Pancreas (tissue), 10 donors: ENCODE measurements around the gene PYY. TPM values are rescaled to one million over a fixed set of nuclear protein-coding genes. Genes with fewer than 3 reads are reported as not detected.

Source experiments
- ATAC-seq, 4 donors: fragments of 200-7000 bp; cut with Tn5 transposase; one replicate each; pipeline versions ENCODE4 v1.8.0 to v1.9.1; 2020; ENCODE audit warnings: mild to moderate bottlenecking in 4 of 4, moderate library complexity in 4 of 4
- DNase-seq, 6 donors: peaks; one replicate each; pipeline ENCODE4 v3.0.0-alpha.2; 2020
- FAIRE-seq: peaks from 2 replicates; lab custom pipeline; 2012; peaks lifted over from hg19 to GRCh38; lab: Jason Lieb, UNC
- H3K27ac ChIP-seq, 4 donors: fragments of 200-600 bp; sonication (generic); 1 replicate in 3 of 4; 2 replicates in 1 of 4; pipeline versions ENCODE4 v1.5.0 to v1.8.0; 2020
- H3K27me3 ChIP-seq, 4 donors: fragments of 200-600 bp; one replicate each; pipeline ENCODE4 v1.8.0; 2021
- H3K36me3 ChIP-seq, 3 donors: fragments of 200-600 bp; sonication (generic) in 1 of 3; one replicate each; pipeline versions ENCODE4 v1.5.0 to v1.8.0; 2020 to 2021
- H3K4me1 ChIP-seq, 3 donors: fragments of 200-600 bp; one replicate each; pipeline ENCODE4 v1.8.0; 2021
- H3K4me3 ChIP-seq, 4 donors: fragments of 200-600 bp; sonication (generic) in 2 of 4; one replicate each; pipeline versions ENCODE4 v1.5.0 to v1.8.0; 2020 to 2021
- H3K9me3 ChIP-seq, 4 donors: fragments of 200-600 bp; one replicate each; pipeline ENCODE4 v1.8.0; 2021
- CTCF ChIP-seq, 4 donors: fragments of 200-600 bp; sonication (generic) in 3 of 4; IDR thresholded peaks; one replicate each; pipeline versions ENCODE4 v1.5.0 to v1.8.0; 2021; ENCODE audit warnings: antibody characterized with exemption in 4 of 4
- WGBS, 2 donors: extraction: QIAGEN DNeasy Blood & Tissue Kit; methylation state at CpG; one replicate each; pipeline ENCODE4 v1.1.7; 2013; 5-methylcytosine and 5-hydroxymethylcytosine counted together
- intact Hi-C, 3 donors: fragments of 100-400 bp; cut with DNase I; formaldehyde crosslinking; loops; one replicate each; pipeline versions ENCODE4 v1.11.1 to v1.14.2; 2022
- polyA plus RNA-seq, 2 donors: library from polyadenylated mRNA; stranded (reverse); fragments of 200-250 nt; gene quantifications; one replicate each; pipeline ENCODE4 v1.2.3, GENCODE V29; 2013
- total RNA-seq, 6 donors: library from RNA; stranded (reverse); fragmentation: NEBNext Ultra II Directional in 4 of 6; extraction: Animal tissue kit (Norgen Biotek cat#: 25700) in 4 of 6; gene quantifications; one replicate each; pipeline versions ENCODE4 v1.2.1 to v1.2.4, GENCODE V29; 2021 to 2023
- donor health status: healthy with polysubstance abuse.
- donor health status: DM: no; HTN: no; CAD: no; lungs with moderate emphysema.
- donor health status: DM: no; HTN: no; CAD: no.
- donor health status: control.
- donor health status: control.
- donor health status: Bipolar disorder and iron deficiency.
- donor health status: DM: yes; HTN: yes; CAD: no.
- donor health status: DM: no; HTN: no; CAD: no.
- donor health status: DM: no; HTN: no; CAD: no.
- donor health status: DM: yes; HTN: yes; CAD: no.

The PYY gene
- total and polyA plus RNA-seq, 8 donors = 0.35 to 1.1 (median 0.57) TPM; not detected in 4

DNA sequence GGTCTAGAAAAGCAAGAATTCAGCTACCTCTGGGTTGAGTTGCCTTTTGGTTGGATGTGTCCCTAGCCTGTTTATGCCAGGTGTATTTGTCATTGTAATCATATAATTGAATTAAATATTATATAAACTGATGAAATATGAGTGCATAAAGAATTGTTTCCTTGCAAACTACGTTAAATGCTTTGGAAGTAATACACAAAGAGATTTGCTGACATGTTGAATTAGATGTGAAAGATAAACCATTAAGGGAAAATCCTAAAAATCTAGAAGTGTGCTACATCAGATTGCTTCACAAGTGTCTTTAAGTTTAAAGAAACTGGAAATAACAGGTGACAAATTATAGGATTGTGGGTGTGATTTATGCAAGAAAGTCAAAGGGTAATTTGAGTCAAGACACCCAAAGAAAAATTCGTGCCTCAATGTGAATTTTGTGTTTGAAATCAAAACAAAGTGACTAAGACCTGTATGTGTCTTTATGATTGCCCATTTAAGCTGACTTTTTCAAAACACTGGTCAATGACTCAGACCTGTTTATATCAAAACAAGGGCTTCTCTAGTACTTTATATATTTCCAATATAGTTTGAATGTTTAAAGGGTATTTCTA, 5.1 kb upstream of the PYY start:
- no peak for TF ChIP-seq CTCF (IDR thresholded peaks at IDR 0.05)
- intact Hi-C loops = no loop called here
- Histone ChIP-seq H3K27me3 (no peaks in the 10 kb centered on the region), H3K27ac (no peak overlapping the region), H3K4me1 (no peaks in the 10 kb centered on the region), H3K9me3 (no peaks in the 10 kb centered on the region), H3K4me3 (no peak overlapping the region), H3K36me3 (no peaks in the 10 kb centered on the region)
- 55 to 59% methylated on average over 2 of the region's 2 CpGs for WGBS, 2 donors
- ATAC-seq (no peak), FAIRE-seq (no peak), DNase-seq (no peak)

DNA sequence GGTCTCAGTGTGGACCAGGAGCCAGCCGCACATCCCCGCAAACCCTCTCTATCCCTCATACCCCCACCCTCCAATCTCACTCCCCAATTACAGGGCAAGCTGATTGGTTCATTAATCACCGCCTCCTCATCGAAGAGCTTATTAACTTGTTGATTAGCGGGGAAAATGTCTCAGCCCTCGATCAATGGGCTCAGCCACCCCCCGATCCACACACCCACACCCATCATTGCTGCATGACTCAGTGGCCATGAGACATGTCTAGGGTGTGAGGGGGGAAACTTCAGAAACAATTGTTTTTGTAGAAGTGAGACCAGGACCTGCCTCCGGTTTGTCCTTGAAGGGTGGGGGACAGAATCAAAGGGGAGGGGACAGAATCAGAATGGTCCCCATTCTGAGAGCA, 2.5 kb upstream of the PYY start:
- Histone ChIP-seq H3K4me3 (no peak overlapping the region), H3K9me3 (no peaks in the 10 kb centered on the region), H3K27me3 (peaks cover 0 to 16% (median 2%) of the 10 kb centered on the region in 4 donors), H3K36me3 (no peaks in the 10 kb centered on the region), H3K4me1 (no peaks in the 10 kb centered on the region), H3K27ac (no peak overlapping the region)
- ATAC-seq = no peak
- intact Hi-C loops = no loop called here
- WGBS, 2 donors = 82 to 83% methylated on average over 8 of the region's 8 CpGs
- TF ChIP-seq CTCF (IDR thresholded peaks at IDR 0.05) = no peak
- FAIRE-seq = no peak
- no peak for DNase-seq

GRCh38 chr17:43952724-43953666, 745 bp downstream of the PYY start:
- no peak overlapping the region for H3K27ac ChIP-seq

GRCh38 chr17:43952351-43952723, 1.4 kb downstream of the PYY start:
- FAIRE-seq (no peak), DNase-seq (no peak), ATAC-seq (no peak)
- intact Hi-C loops = no loop called here
- 10 to 16% methylated on average over 18 to 19 of the region's 19 CpGs for WGBS, 2 donors
- Histone ChIP-seq H3K4me3 (no peak overlapping the region), H3K4me1 (no peaks in the 10 kb centered on the region), H3K36me3 (no peaks in the 10 kb centered on the region), H3K27me3 (peaks cover 0 to 22% (median 2%) of the 10 kb centered on the region in 4 donors), H3K9me3 (no peaks in the 10 kb centered on the region), H3K27ac (no peak overlapping the region)
- TF ChIP-seq CTCF (IDR thresholded peaks at IDR 0.05) = no peak

More at GRCh38 chr17:43952724-43953666, 745 bp downstream of the PYY start:
- FAIRE-seq (no peak), DNase-seq (no peak), ATAC-seq (peak in 1 of 4 donors; percentile 18)
- Histone ChIP-seq H3K4me3 (no peak overlapping the region), H3K4me1 (no peaks in the 10 kb centered on the region), H3K9me3 (no peaks in the 10 kb centered on the region), H3K27me3 (peaks cover 0 to 22% (median 2%) of the 10 kb centered on the region in 4 donors), H3K36me3 (no peaks in the 10 kb centered on the region)
- intact Hi-C loops = no loop called here
- TF ChIP-seq CTCF (IDR thresholded peaks at IDR 0.05) = no peak
- WGBS, 2 donors = 8 to 12% methylated on average over 78 to 82 of the region's 82 CpGs
